Peyer's patch (tissue), 4 donors: Measurements from ENCODE around the gene USP53. TPM values are rescaled to one million over a fixed set of nuclear protein-coding genes. Genes with fewer than 3 reads are reported as not detected.

Source experiments
- DNase-seq, 3 donors: peaks; one replicate each; pipeline ENCODE4 v3.0.0-alpha.2; 2017 to 2019
- H3K27ac ChIP-seq, 4 donors: fragments of 200-600 bp; sonication (generic); one replicate each; pipeline ENCODE4 v1.5.1; 2016 to 2019
- H3K27me3 ChIP-seq, 2 donors: fragments of 200-600 bp; sonication (generic); one replicate each; pipeline ENCODE4 v1.5.1; 2019
- H3K36me3 ChIP-seq, 3 donors: fragments of 200-600 bp; sonication (generic); one replicate each; pipeline ENCODE4 v1.5.1; 2016 to 2019
- H3K4me1 ChIP-seq, 4 donors: fragments of 200-600 bp; sonication (generic); one replicate each; pipeline ENCODE4 v1.5.1; 2016 to 2019
- H3K4me3 ChIP-seq, 4 donors: fragments of 200-600 bp; sonication (generic); 1 replicate in 3 of 4; 2 replicates in 1 of 4; pipeline ENCODE4 v1.5.1; 2016 to 2019; ENCODE audit warnings: mild to moderate bottlenecking in 1 of 4
- H3K9me3 ChIP-seq, 4 donors: fragments of 200-600 bp; sonication (generic); one replicate each; pipeline ENCODE4 v1.5.1; 2016 to 2019; ENCODE audit warnings: mild to moderate bottlenecking in 1 of 4
- CTCF ChIP-seq, 6 experiments: fragments of 450-650 bp in 4 of 6; fragments of 200-600 bp in 2 of 6; sonication (generic) in 1 of 6; IDR thresholded peaks; one replicate each; pipeline ENCODE4 v1.5.1; 2017 to 2019; ENCODE audit warnings: antibody characterized with exemption in 6 of 6, mild to moderate bottlenecking in 3 of 6, moderate library complexity in 1 of 6
- POLR2A ChIP-seq, 2 donors: fragments of 450-650 bp; IDR thresholded peaks; one replicate each; pipeline ENCODE4 v1.5.1; 2017; ENCODE audit warnings: antibody characterized with exemption in 2 of 2, mild to moderate bottlenecking in 2 of 2, moderate library complexity in 2 of 2
- total RNA-seq, 4 donors: library from RNA; depleted of rRNA; stranded (reverse); fragments of >200 nt; gene quantifications; one replicate each; pipeline ENCODE4 v1.1.0, GENCODE V29; 2016

USP53 gene
- total RNA-seq, 4 donors from 2014 or later: 41.5 to 75.1 (median 59.3) TPM

- H3K9me3 ChIP-seq: no peaks in the 10 kb centered on the region
- H3K4me1 ChIP-seq: no peaks in the 10 kb centered on the region
- H3K27ac ChIP-seq: no peak overlapping the region
- no peak for DNase-seq
- H3K27me3 ChIP-seq: no peaks in the 10 kb centered on the region
- TF ChIP-seq CTCF (IDR thresholded peaks at IDR 0.05) (no peak), POLR2A (IDR thresholded peaks at IDR 0.05) (no peak)
- H3K36me3 ChIP-seq: peaks cover 0 to 73% (median 3%) of the 10 kb centered on the region in 3 donors
- H3K4me3 ChIP-seq: no peak overlapping the region
Measured at GRCh38 chr4:119260528-119260927, 48.0 kb downstream of the USP53 start.

- Histone ChIP-seq H3K27me3 (no peaks in the 10 kb centered on the region), H3K27ac (no peak overlapping the region), H3K36me3 (peaks cover 0 to 65% (median 3%) of the 10 kb centered on the region in 3 donors), H3K9me3 (no peaks in the 10 kb centered on the region), H3K4me3 (no peak overlapping the region), H3K4me1 (no peaks in the 10 kb centered on the region)
- DNase-seq: no peak
- TF ChIP-seq POLR2A (IDR thresholded peaks at IDR 0.05) (no peak), CTCF (IDR thresholded peaks at IDR 0.05) (no peak)
Measured at GRCh38 chr4:119261986-119262385, 49.5 kb downstream of the USP53 start.

- peaks cover 0 to 63% (median 3%) of the 10 kb centered on the region in 3 donors for H3K36me3 ChIP-seq
- TF ChIP-seq CTCF (IDR thresholded peaks at IDR 0.05): no peak
- no peak for TF ChIP-seq POLR2A (IDR thresholded peaks at IDR 0.05)
Measured at GRCh38 chr4:119264743-119265142, 52.2 kb downstream of the USP53 start.

GRCh38 chr4:119266153-119266552 lies 53.6 kb downstream of the USP53 start:
- Histone ChIP-seq H3K27ac (no peak overlapping the region), H3K36me3 (peaks cover 0 to 59% (median 3%) of the 10 kb centered on the region in 3 donors), H3K4me1 (no peaks in the 10 kb centered on the region), H3K4me3 (no peak overlapping the region), H3K9me3 (no peaks in the 10 kb centered on the region), H3K27me3 (no peaks in the 10 kb centered on the region)
- DNase-seq: no peak
- TF ChIP-seq CTCF (IDR thresholded peaks at IDR 0.05) (no peak), POLR2A (IDR thresholded peaks at IDR 0.05) (no peak)

More at GRCh38 chr4:119264743-119265142, 52.2 kb downstream of the USP53 start:
- Histone ChIP-seq H3K27me3 (no peaks in the 10 kb centered on the region), H3K4me1 (no peaks in the 10 kb centered on the region), H3K27ac (no peak overlapping the region), H3K9me3 (no peaks in the 10 kb centered on the region), H3K4me3 (no peak overlapping the region)
- DNase-seq: no peak

- Histone ChIP-seq H3K27ac (no peak overlapping the region), H3K27me3 (no peaks in the 10 kb centered on the region), H3K4me3 (no peak overlapping the region), H3K9me3 (no peaks in the 10 kb centered on the region), H3K4me1 (no peaks in the 10 kb centered on the region), H3K36me3 (peaks cover 0 to 60% (median 3%) of the 10 kb centered on the region in 3 donors)
- TF ChIP-seq POLR2A (IDR thresholded peaks at IDR 0.05) (no peak), CTCF (IDR thresholded peaks at IDR 0.05) (no peak)
- DNase-seq: no peak
Measured at GRCh38 chr4:119268466-119268865, 56.0 kb downstream of the USP53 start.
